GM19238 (cell line): ENCODE results near the gene PPP4C.
"Not testable (repeated sequence)": the region's sequence is repeated elsewhere in the genome, so short reads cannot be mapped to it uniquely, and the experiment has no call there.

ENCODE experiments used
- DNase-seq: peaks from one replicate; pipeline ENCODE4 v3.0.0; 2011; ENCODE audit warnings: low spot score; ENCODE audit not compliant: insufficient read length

Gene PPP4C

GRCh38 chr16:30122604-30123160 lies 46.9 kb downstream of the PPP4C start:
- no peak for DNase-seq

DNA sequence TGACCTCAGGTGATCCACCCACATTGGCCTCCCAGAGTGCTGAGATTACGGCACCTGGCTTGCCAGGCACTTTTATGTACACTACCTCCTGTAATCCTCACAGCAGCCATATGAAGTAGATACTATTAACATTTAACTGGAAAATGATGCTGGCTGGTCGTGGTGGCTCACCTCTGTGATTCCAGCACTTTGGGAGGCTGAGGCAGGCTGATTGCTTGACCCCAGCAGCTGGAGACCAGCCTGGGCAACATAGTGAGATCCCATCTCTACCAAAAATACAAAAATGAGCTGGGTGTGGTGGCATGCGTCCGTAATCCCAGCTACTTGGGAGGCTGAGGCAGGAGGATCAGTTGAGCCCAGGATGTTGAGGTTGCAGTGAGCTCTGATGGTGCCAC lies 49.2 kb downstream of the PPP4C start:
- DNase-seq, result no peak

DNA sequence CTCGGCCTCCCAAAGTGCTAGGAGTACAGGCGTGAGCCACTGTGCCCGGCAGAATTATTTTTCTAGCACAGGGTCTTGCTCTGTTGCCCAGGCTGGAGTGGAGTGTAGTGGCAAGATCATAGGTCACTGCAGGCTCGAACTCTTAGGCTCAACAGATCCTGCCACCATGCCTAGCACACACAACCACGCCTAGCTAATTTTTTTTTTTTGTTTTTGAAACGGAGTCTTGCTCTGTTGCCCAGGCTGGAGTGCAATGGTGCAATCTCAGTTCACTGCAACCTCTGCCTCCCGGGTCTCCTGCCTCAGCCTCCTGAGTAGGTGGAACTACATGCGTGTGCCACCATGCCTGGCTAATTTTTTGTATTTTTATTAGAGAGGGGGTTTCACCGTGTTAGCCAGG lies 49.9 kb downstream of the PPP4C start:
- not testable (repeated sequence) for DNase-seq

DNA sequence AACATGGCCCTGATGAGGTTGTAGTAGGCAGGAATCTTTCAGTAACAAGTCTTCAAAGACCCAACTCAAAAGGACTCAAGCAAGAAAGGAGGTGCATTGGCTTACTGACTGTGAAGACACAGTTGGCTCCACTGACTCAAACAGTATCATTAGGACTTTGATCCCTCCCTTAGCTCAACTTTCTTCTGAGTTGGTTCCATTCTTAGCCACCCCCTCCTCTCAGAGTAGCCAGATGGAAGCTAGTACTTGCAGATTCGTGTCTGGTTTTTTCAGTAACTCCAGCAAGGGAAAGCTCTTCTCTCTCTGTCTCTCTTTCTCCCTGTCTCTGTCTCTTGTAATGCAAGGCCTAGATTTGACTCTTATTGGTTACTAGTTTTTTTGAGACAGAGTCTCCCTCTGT lies 52.2 kb downstream of the PPP4C start:
- no peak for DNase-seq

DNA sequence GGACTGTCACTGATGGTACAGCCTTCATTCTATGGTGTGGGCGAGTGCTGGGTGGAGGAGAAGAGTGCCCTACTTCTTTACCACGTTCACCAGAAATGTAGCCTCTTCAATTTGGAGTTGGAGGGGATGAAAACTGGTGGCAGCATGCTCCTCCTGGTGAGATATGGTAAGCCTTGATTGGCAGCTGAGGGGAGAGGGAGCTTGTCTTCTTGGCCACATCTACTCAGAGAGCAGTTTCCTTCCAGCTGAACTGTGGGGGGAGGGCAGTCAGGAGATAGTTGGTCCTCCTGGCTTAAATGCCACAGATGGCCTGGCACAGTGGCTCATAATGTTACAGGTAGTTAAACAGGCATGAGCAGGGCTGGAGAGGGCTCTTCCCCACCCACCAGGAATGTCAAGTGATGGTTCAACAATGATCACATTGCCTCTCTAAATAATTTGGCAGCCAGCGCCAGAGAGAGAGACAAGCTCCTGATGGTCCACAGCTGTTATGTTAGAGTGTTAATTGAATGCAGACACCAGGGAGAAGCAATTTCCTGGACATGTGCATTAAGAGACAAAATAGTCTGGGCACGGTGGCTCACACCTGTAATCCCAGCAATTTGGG lies 56.2 kb downstream of the PPP4C start:
- no peak for DNase-seq

DNA sequence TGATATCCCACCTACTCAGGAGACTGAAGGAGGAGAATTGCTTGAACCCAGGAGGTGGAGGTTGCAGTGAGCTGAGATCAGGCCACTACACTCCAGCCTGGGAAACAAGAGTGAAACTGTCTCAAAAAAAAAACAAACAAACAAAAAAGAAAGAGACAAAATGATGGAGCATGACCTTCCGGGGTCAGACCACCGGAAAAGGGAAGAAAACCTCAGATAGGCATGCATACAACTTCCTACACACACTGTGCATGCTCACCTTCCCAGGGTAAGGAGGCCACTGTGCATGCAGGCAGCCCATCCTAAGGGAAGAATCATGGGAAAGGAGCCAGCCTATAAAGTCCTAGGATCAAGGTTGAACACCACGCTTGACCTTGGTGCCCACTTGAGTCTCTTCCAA lies 56.8 kb downstream of the PPP4C start:
- no peak for DNase-seq
